GM12878 (cell line): ENCODE results near the gene COL13A1. TPM values are rescaled to one million over a fixed set of nuclear protein-coding genes. Genes with fewer than 3 reads are reported as not detected.

Experiments
- ATAC-seq: fragments of 200-7000 bp; cut with Tn5 transposase; 3 replicates; pipeline ENCODE4 v1.9.1; 2020; ENCODE audit warnings: mild to moderate bottlenecking, moderate library complexity
- BruUV-seq: library from RNA; stranded (reverse); fragments of 400-500 nt; replicated peaks from 2 replicates; lab custom pipeline; 2021; lab: Mats Ljungman, UMichigan
- CTCF ChIA-PET: fragments of 300-600 bp; sonication (Branson Sonifier 250); formaldehyde crosslinking; extraction: SDS; loops from one replicate; lab custom pipeline; 2021; ENCODE audit warnings: inconsistent platforms; lab: Yijun Ruan, JAX
- POLR2A ChIA-PET: fragments of 350-600 bp; formaldehyde crosslinking; extraction: SDS; loops from one replicate; lab custom pipeline; 2021; ENCODE audit warnings: inconsistent platforms; lab: Charles Lee
- RAD21 ChIA-PET: fragments of 300-600 bp; sonication (Branson Sonifier 250); formaldehyde crosslinking; loops from one replicate; lab custom pipeline; 2023; ENCODE audit warnings: antibody characterized with exemption; ENCODE audit not compliant: unreplicated experiment; lab: Charles Lee
- SMC1A ChIA-PET: fragments of 300-600 bp; sonication (Branson Sonifier 250); formaldehyde crosslinking; loops from one replicate; lab custom pipeline; 2023; ENCODE audit not compliant: unreplicated experiment, uncharacterized antibody; lab: Charles Lee
- DNase-seq: peaks from one replicate; pipeline ENCODE4 v3.0.0-alpha.2; 2011; ENCODE audit warnings: low read depth, low spot score
- FAIRE-seq: peaks from 3 replicates; lab custom pipeline; 2011; peaks lifted over from hg19 to GRCh38; lab: Jason Lieb, UNC
- H2AFZ ChIP-seq: 2 replicates; pipeline ENCODE4 v1.6.0; 2011; ENCODE audit warnings: low read depth, low read length, control low read depth; ENCODE audit not compliant: control insufficient read depth
- H3K27ac ChIP-seq: 2 replicates; pipeline ENCODE4 v1.5.1; 2011; ENCODE audit warnings: control low read depth; ENCODE audit not compliant: control insufficient read depth, insufficient read depth
- H3K27me3 ChIP-seq, 2 experiments: replicated peaks in 1 of 2; 2 replicates each; pipeline versions ENCODE4 v1.6.0 to v1.6.1; 2011; ENCODE audit warnings: low read length in 1 of 2; ENCODE audit not compliant: control insufficient read depth in 2 of 2, insufficient read depth in 2 of 2
- H3K36me3 ChIP-seq, 2 experiments: 2 replicates each; pipeline ENCODE4 v1.5.1; 2011; ENCODE audit warnings: low read length in 1 of 2; ENCODE audit not compliant: control insufficient read depth in 2 of 2, insufficient read depth in 2 of 2
- H3K4me1 ChIP-seq: 2 replicates; pipeline ENCODE4 v1.6.1; 2011; ENCODE audit warnings: mild to moderate bottlenecking, low read length, moderate library complexity, mixed read lengths; ENCODE audit not compliant: control insufficient read depth, insufficient read depth
- H3K4me2 ChIP-seq: 2 replicates; pipeline ENCODE4 v1.6.0; 2011; ENCODE audit warnings: control low read depth; ENCODE audit not compliant: control insufficient read depth, insufficient read depth
- H3K4me3 ChIP-seq: fragments of 200-600 bp; sonication (generic); 2 replicates; pipeline ENCODE4 v1.5.1; 2016
- H3K79me2 ChIP-seq: 2 replicates; pipeline ENCODE4 v1.6.0; 2011; ENCODE audit warnings: low read length; ENCODE audit not compliant: control insufficient read depth, insufficient read depth
- H3K9ac ChIP-seq: 2 replicates; pipeline ENCODE4 v1.8.0; 2011; ENCODE audit warnings: low read length, control low read depth, mixed read lengths; ENCODE audit not compliant: control insufficient read depth, insufficient read depth
- H3K9me3 ChIP-seq: replicated peaks from 3 replicates; pipeline ENCODE4 v1.5.1; 2011; ENCODE audit warnings: mild to moderate bottlenecking, low read length; ENCODE audit not compliant: control insufficient read depth, insufficient read depth
- H4K20me1 ChIP-seq: 2 replicates; pipeline ENCODE4 v1.6.0; 2011; ENCODE audit not compliant: control insufficient read depth, insufficient read depth
- E2F8 ChIP-seq: fragments of 450-650 bp; IDR thresholded peaks from 2 replicates; pipeline ENCODE4 v1.6.1; 2018; ENCODE audit warnings: mild to moderate bottlenecking, low read depth, moderate library complexity; ENCODE audit not compliant: partially characterized antibody
- EED ChIP-seq: sonication (generic); IDR thresholded peaks from 2 replicates; pipeline ENCODE4 v1.6.1; 2016; ENCODE audit warnings: antibody characterized with exemption, low read depth
- EP300 ChIP-seq, 2 experiments: fragments of 150-350 bp in 1 of 2; IDR thresholded peaks; 2 replicates each; pipeline ENCODE4 v1.6.1; 2011 to 2012; ENCODE audit warnings: low read depth in 2 of 2, low read length in 2 of 2, borderline replicate concordance in 1 of 2, improper control_type of control experiment in 1 of 2, inconsistent platforms in 1 of 2; ENCODE audit not compliant: control insufficient read depth in 1 of 2
- ETV6 ChIP-seq, 2 experiments: fragments of 450-650 bp in 1 of 2; IDR thresholded peaks in 1 of 2; conservative IDR thresholded peaks in 1 of 2; 2 replicates each; pipeline ENCODE4 v1.6.1; 2014; ENCODE audit warnings: antibody characterized with exemption in 1 of 2, borderline replicate concordance in 1 of 2, low read depth in 1 of 2, mild to moderate bottlenecking in 1 of 2, moderate library complexity in 1 of 2
- IKZF1 ChIP-seq: fragments of 450-650 bp; conservative IDR thresholded peaks from 2 replicates; pipeline ENCODE4 v1.6.1; 2017; ENCODE audit warnings: antibody characterized with exemption, mild to moderate bottlenecking
- POLR2AphosphoS5 ChIP-seq: IDR thresholded peaks from 2 replicates; pipeline ENCODE4 v1.6.1; 2011; ENCODE audit warnings: mild to moderate bottlenecking, low read length, inconsistent platforms
- RFX5 ChIP-seq: IDR thresholded peaks from 2 replicates; pipeline ENCODE4 v1.6.1; 2011; ENCODE audit warnings: low read depth, low read length, improper control_type of control experiment
- USF1 ChIP-seq: IDR thresholded peaks from 2 replicates; pipeline ENCODE4 v1.6.1; 2011; ENCODE audit warnings: borderline replicate concordance, low read depth, mild to moderate bottlenecking, moderate library complexity, mixed read lengths, low read length; ENCODE audit not compliant: insufficient read depth; ENCODE audit errors: extremely low read length
- ZNF207 ChIP-seq: fragments of 450-650 bp; IDR thresholded peaks from 2 replicates; pipeline ENCODE4 v1.6.1; 2014; ENCODE audit warnings: antibody characterized with exemption, mild to moderate bottlenecking, borderline replicate concordance
- WGBS: methylation state at CpG from one replicate; pipeline ENCODE4 v1.1.6; 2016; ENCODE audit warnings: low lambda C conversion rate; ENCODE audit not compliant: insufficient replicate concordance, insufficient coverage; ENCODE audit errors: missing lambda C conversion rate; 5-methylcytosine and 5-hydroxymethylcytosine counted together
- in situ Hi-C: fragments of 300-500 bp; cut with MboI; formaldehyde crosslinking; loops from 9 replicates; pipeline ENCODE4 v1.14.3; 2018; ENCODE audit warnings: mixed read lengths
- intact Hi-C: fragments of 100-400 bp; cut with micrococcal nuclease; formaldehyde crosslinking; loops from one replicate; pipeline ENCODE4 v1.14.2; 2022; ENCODE audit not compliant: unreplicated experiment
- polyA plus RNA-seq, 11 experiments: library from polyadenylated mRNA; depleted of rRNA in 4 of 11; unstranded in 6 of 11; stranded (reverse) in 5 of 11; fragments of >200 nt; fragmentation: Nextera tagmentation in 4 of 11; fragmentation: Illumina TruSeq in 1 of 11; extraction: Ambion mirVana in 4 of 11; extraction: Trizol in 1 of 11; gene quantifications; 1 replicate in 1 of 11; 2 replicates in 10 of 11; pipeline versions ENCODE4 v1.2.1 to v1.2.3, GENCODE V29; 2011 to 2016; ENCODE audit warnings: inconsistent platforms in 2 of 11, missing spikeins in 2 of 11, low read depth in 1 of 11
- total RNA-seq, 4 experiments: library from RNA; depleted of rRNA in 3 of 4; stranded (reverse); fragments of >200 nt in 3 of 4; fragmentation: Illumina TruSeq in 1 of 4; extraction: Trizol in 1 of 4; gene quantifications; 2 replicates each; pipeline versions ENCODE4 v1.2.1 to v1.2.3, GENCODE V29; 2013 to 2021

The COL13A1 gene
- total and polyA plus RNA-seq, 10 of the 15 experiments (the other 5 are each of a cell fraction or from before 2014, with no cell fraction given): 0.03 to 0.15 (median 0.05) TPM; not detected in 7

- ChIA-PET RAD21 (no interaction called here), POLR2A (no interaction called here), CTCF (no interaction called here), SMC1A (no interaction called here)
- H4K20me1 ChIP-seq: no peaks in the 10 kb centered on the region; the same call in 1 of the 2 replicates
- H3K4me1 ChIP-seq: no peaks in the 10 kb centered on the region
- 26% methylated on average over 5 of the region's 5 CpGs for WGBS
- no peak overlapping the region for H3K4me2 ChIP-seq
- no peak overlapping the region for H2AFZ ChIP-seq
- no peak for FAIRE-seq
- no TSS peak for BruUV-seq
- H3K9ac ChIP-seq: no peak overlapping the region
- H3K79me2 ChIP-seq: no peaks in the 10 kb centered on the region
- TF ChIP-seq POLR2AphosphoS5 (no peak), IKZF1 (no peak), E2F8 (no peak), EED (no peak), ETV6 (conservative IDR thresholded peaks at IDR 0.05 in 1 of 2, IDR thresholded peaks at IDR 0.05 in 1 of 2; ENCODE audit: borderline replicate concordance in 1 of 2, low read depth in 1 of 2) (no peak), ZNF207 (no peak), RFX5 (no peak), EP300 (IDR thresholded peaks at IDR 0.05; ENCODE audit: borderline replicate concordance in 1 of 2, control insufficient read depth in 1 of 2, low read depth in 2 of 2, low read length in 2 of 2) (no peak), USF1 (no peak)
- in situ Hi-C loops: no loop called here
- no peaks in the 10 kb centered on the region for H3K36me3 ChIP-seq
- no peaks in the 10 kb centered on the region for H3K9me3 ChIP-seq
- H3K4me3 ChIP-seq: no peak overlapping the region
- no peak for ATAC-seq
- intact Hi-C loops: no loop called here
- H3K27me3 ChIP-seq: no peaks in the 10 kb centered on the region; a peak in 1 of 4 replicates
- no peak for DNase-seq
- no peak overlapping the region for H3K27ac ChIP-seq
Observed at GRCh38 chr10:69780077-69780476, 21.6 kb upstream of the COL13A1 start.
